Measurements from ENCODE around the gene ZNF407.

Gene ZNF407

GRCh38 chr18:74796841-74797576 lies 199.3 kb downstream of the ZNF407 start:
- no peaks in the 10 kb centered on the region for H4K20me1 ChIP-seq (ENCODE audit: control insufficient read depth, insufficient read depth, low read depth, low read length)
- peaks cover 83% of the 10 kb centered on the region for H3K4me1 ChIP-seq (ENCODE audit: control insufficient read depth, low read length)
- H3K9me3 ChIP-seq (ENCODE audit: control insufficient read depth, insufficient read depth, low read length): no peaks in the 10 kb centered on the region
- H3K27ac ChIP-seq (ENCODE audit: low read depth, low read length): peak overlapping the region; percentile 89
- peak overlapping the region; percentile 50 for H3K4me3 ChIP-seq (ENCODE audit: low read length)
- peaks cover 6% of the 10 kb centered on the region; the same call in 1 of the 2 replicates for H3K36me3 ChIP-seq (ENCODE audit: control insufficient read depth, low read length)
- H3K79me2 ChIP-seq (ENCODE audit: control insufficient read depth, low read length): 0 out of 2 replicates have a peak, but pooled peaks cover 2% of the 10 kb centered on the region
- TF ChIP-seq, protein P1, sequence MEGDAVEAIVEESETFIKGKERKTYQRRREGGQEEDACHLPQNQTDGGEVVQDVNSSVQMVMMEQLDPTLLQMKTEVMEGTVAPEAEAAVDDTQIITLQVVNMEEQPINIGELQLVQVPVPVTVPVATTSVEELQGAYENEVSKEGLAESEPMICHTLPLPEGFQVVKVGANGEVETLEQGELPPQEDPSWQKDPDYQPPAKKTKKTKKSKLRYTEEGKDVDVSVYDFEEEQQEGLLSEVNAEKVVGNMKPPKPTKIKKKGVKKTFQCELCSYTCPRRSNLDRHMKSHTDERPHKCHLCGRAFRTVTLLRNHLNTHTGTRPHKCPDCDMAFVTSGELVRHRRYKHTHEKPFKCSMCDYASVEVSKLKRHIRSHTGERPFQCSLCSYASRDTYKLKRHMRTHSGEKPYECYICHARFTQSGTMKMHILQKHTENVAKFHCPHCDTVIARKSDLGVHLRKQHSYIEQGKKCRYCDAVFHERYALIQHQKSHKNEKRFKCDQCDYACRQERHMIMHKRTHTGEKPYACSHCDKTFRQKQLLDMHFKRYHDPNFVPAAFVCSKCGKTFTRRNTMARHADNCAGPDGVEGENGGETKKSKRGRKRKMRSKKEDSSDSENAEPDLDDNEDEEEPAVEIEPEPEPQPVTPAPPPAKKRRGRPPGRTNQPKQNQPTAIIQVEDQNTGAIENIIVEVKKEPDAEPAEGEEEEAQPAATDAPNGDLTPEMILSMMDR (IDR thresholded peaks at IDR 0.05; ENCODE audit: low read depth, low read length, poor library complexity, severe bottlenecking): no peak
- TF ChIP-seq EZH2phosphoT487 (IDR thresholded peaks at IDR 0.05; ENCODE audit: borderline replicate concordance, low read length): no peak
- H3K9me2 ChIP-seq (replicated peaks; ENCODE audit: control insufficient read depth, low read length): no peaks in the 10 kb centered on the region
- no peaks in the 10 kb centered on the region for H3K27me3 ChIP-seq (ENCODE audit: control insufficient read depth, low read length)
- peak overlapping the region; percentile 67 for H3K4me2 ChIP-seq (ENCODE audit: low read length)
- H3F3A ChIP-seq (ENCODE audit: control insufficient read depth, insufficient read depth): peaks cover 23% of the 10 kb centered on the region

DNA sequence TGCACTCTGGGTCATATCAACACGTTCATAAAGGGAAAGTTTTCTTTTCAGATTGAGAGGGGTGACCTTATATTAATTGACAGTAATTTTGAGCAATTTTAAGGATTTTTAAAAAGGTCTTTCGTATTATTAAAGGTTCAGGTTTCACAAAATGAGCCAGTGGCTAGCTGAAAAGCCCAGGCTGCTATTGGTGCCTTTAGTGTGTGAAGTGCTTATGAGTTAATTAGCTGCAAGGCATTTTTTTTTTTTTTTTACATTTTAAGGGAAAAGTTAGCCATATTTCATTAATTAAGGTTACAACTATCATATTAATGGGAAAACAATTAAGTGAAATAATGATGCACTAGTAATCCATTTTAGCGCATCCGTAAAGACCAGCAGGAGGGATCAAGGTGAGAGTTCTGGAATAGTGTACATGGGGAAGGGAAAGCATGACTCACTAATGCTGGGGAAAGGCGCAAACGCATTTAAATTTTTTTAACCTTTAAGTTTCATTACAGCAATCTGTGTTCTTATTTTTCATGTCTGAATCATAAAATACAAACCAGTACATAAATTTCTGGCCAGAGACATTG lies 200.0 kb downstream of the ZNF407 start:
- Histone ChIP-seq H4K20me1 (ENCODE audit: control insufficient read depth, insufficient read depth, low read depth, low read length) (no peaks in the 10 kb centered on the region), H3K36me3 (ENCODE audit: control insufficient read depth, low read length) (peaks cover 6% of the 10 kb centered on the region; the same call in 1 of the 2 replicates), H3K4me3 (ENCODE audit: low read length) (peak overlapping the region; percentile 50), H3K27me3 (ENCODE audit: control insufficient read depth, low read length) (no peaks in the 10 kb centered on the region), H3K27ac (ENCODE audit: low read depth, low read length) (peak overlapping the region; percentile 89), H3K9me2 (replicated peaks; ENCODE audit: control insufficient read depth, low read length) (no peaks in the 10 kb centered on the region), H3K4me2 (ENCODE audit: low read length) (peak overlapping the region; percentile 67), H3F3A (ENCODE audit: control insufficient read depth, insufficient read depth) (peaks cover 23% of the 10 kb centered on the region), H3K4me1 (ENCODE audit: control insufficient read depth, low read length) (peaks cover 89% of the 10 kb centered on the region), H3K9me3 (ENCODE audit: control insufficient read depth, insufficient read depth, low read length) (no peaks in the 10 kb centered on the region), H3K79me2 (ENCODE audit: control insufficient read depth, low read length) (0 out of 2 replicates have a peak, but pooled peaks cover 2% of the 10 kb centered on the region)
- TF ChIP-seq, protein P1 (IDR thresholded peaks at IDR 0.05; ENCODE audit: low read depth, low read length, poor library complexity, severe bottlenecking): no peak
- TF ChIP-seq EZH2phosphoT487 (IDR thresholded peaks at IDR 0.05; ENCODE audit: borderline replicate concordance, low read length): no peak

GRCh38 chr18:74799542-74799941 lies 201.9 kb downstream of the ZNF407 start:
- TF ChIP-seq, protein P1 (IDR thresholded peaks at IDR 0.05; ENCODE audit: low read depth, low read length, poor library complexity, severe bottlenecking): no peak
- no peaks in the 10 kb centered on the region for H4K20me1 ChIP-seq (ENCODE audit: control insufficient read depth, insufficient read depth, low read depth, low read length)
- H3K4me1 ChIP-seq (ENCODE audit: control insufficient read depth, low read length): peaks cover 94% of the 10 kb centered on the region
- peak overlapping the region; percentile 50; the same call in 1 of the 2 replicates for H3K4me3 ChIP-seq (ENCODE audit: low read length)
- H3K79me2 ChIP-seq (ENCODE audit: control insufficient read depth, low read length): 0 out of 2 replicates have a peak, but pooled peaks cover 2% of the 10 kb centered on the region
- no peaks in the 10 kb centered on the region for H3K27me3 ChIP-seq (ENCODE audit: control insufficient read depth, low read length)
- no peaks in the 10 kb centered on the region for H3K9me2 ChIP-seq (replicated peaks; ENCODE audit: control insufficient read depth, low read length)
- peaks cover 26% of the 10 kb centered on the region for H3F3A ChIP-seq (ENCODE audit: control insufficient read depth, insufficient read depth)
- H3K27ac ChIP-seq (ENCODE audit: low read depth, low read length): peak overlapping the region; percentile 89
- peak overlapping the region; percentile 67 for H3K4me2 ChIP-seq (ENCODE audit: low read length)
- no peaks in the 10 kb centered on the region for H3K9me3 ChIP-seq (ENCODE audit: control insufficient read depth, insufficient read depth, low read length)
- peaks cover 9% of the 10 kb centered on the region; the same call in 1 of the 2 replicates for H3K36me3 ChIP-seq (ENCODE audit: control insufficient read depth, low read length)
